ENCODE measurements around the gene HECW1. TPM values are rescaled to one million over a fixed set of nuclear protein-coding genes. Genes with fewer than 3 reads are reported as not detected.
A peak's percentile ranks its signal among the peaks of the same experiment; 100 is the strongest.

Gene HECW1
- total RNA-seq, 1 experiment from 2014 or later: 1.8 TPM

DNA sequence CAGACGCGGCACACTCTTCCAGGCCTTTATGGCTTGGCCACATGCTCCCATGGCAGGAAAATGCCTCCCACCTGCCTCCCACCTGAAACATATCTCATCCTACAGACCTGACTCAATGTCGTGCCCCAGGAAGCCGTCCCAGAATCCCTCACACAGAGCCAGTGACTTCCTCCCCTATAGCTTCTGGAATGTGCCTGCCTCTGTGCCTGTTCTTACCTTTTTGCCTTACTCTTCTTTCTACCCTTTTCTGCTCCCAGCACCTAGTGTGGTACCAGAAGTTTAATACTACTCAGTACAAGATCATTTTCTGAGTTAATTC lies 346.5 kb downstream of the HECW1 start:
- TF ChIP-seq, protein P1, sequence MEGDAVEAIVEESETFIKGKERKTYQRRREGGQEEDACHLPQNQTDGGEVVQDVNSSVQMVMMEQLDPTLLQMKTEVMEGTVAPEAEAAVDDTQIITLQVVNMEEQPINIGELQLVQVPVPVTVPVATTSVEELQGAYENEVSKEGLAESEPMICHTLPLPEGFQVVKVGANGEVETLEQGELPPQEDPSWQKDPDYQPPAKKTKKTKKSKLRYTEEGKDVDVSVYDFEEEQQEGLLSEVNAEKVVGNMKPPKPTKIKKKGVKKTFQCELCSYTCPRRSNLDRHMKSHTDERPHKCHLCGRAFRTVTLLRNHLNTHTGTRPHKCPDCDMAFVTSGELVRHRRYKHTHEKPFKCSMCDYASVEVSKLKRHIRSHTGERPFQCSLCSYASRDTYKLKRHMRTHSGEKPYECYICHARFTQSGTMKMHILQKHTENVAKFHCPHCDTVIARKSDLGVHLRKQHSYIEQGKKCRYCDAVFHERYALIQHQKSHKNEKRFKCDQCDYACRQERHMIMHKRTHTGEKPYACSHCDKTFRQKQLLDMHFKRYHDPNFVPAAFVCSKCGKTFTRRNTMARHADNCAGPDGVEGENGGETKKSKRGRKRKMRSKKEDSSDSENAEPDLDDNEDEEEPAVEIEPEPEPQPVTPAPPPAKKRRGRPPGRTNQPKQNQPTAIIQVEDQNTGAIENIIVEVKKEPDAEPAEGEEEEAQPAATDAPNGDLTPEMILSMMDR (IDR thresholded peaks at IDR 0.05; ENCODE audit: insufficient read depth in 1 of 2, low read depth in 1 of 2, low read length in 1 of 2, severe bottlenecking in 1 of 2, unreplicated experiment in 1 of 2): no peak
- Mint-ChIP-seq H3K27ac (ENCODE audit: unreplicated experiment) (no peak overlapping the region), H3K27me3 (ENCODE audit: insufficient read depth, unreplicated experiment) (no peaks in the 10 kb centered on the region), H3K4me3 (ENCODE audit: unreplicated experiment) (no peak overlapping the region), H3K4me1 (ENCODE audit: low read depth, unreplicated experiment) (peaks cover 31% of the 10 kb centered on the region), H3K36me3 (ENCODE audit: insufficient read depth, unreplicated experiment) (no peaks in the 10 kb centered on the region), H3K9me3 (ENCODE audit: unreplicated experiment) (no peaks in the 10 kb centered on the region)
- no peak for DNase-seq
- Histone ChIP-seq H3K36me3 (ENCODE audit: control insufficient read depth, insufficient read depth, low read length) (no peaks in the 10 kb centered on the region), H3K27me3 (replicated peaks; ENCODE audit: control insufficient read depth, insufficient read depth, low read length) (no peaks in the 10 kb centered on the region), H3K9me3 (no peaks in the 10 kb centered on the region), H3K4me1 (peaks cover 20% of the 10 kb centered on the region; the same call in 1 of the 2 replicates), H3K4me3 (ENCODE audit: low read depth, low read length) (no peak overlapping the region)
- CTCF ChIA-PET: no interaction called here
- BruUV-seq (replicated peaks): no TSS peak
- POLR2A ChIA-PET: no interaction called here
- intact Hi-C loops (cut with micrococcal nuclease; ENCODE audit: unreplicated experiment): loop anchor here (5.0 to 10.0 kb wide), 3 partner anchors 194 to 517 kb away; no protein-coding TSS in a partner anchor

DNA sequence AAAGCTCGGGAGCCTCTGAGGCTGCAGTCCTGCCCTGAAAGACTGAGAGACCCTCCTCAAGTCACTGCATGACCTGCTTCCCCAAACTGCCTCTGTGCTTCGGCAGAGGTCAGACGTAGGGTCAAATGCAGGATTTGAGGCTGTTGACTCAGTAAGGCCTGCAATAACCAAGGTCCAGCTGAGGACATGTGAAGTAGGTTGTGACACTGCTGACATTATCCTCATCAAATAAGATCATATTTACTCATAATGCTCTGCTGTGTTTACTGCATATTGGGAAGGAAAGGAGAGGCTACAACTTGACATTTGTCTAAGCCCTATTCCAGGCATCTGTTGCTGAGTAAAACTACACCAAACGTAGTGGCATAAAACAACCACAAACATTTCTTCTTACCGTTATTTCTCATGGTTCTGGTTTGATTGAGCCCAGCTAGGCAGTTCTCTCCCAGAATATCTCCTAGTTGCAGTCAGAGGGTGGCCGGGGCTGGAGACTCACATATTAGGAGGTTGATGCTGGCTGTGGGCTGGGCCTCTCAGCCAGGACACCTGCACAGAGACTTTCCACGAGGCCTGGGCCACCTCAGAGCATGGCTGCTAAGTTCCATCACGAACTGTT lies 348.4 kb downstream of the HECW1 start:
- Histone ChIP-seq H3K27me3 (replicated peaks; ENCODE audit: control insufficient read depth, insufficient read depth, low read length) (no peaks in the 10 kb centered on the region), H3K9me3 (no peaks in the 10 kb centered on the region), H3K36me3 (ENCODE audit: control insufficient read depth, insufficient read depth, low read length) (no peaks in the 10 kb centered on the region), H3K4me1 (peaks cover 20% of the 10 kb centered on the region; the same call in 1 of the 2 replicates), H3K4me3 (ENCODE audit: low read depth, low read length) (no peak overlapping the region)
- no peaks in the 10 kb centered on the region for H3K36me3 Mint-ChIP-seq (ENCODE audit: insufficient read depth, unreplicated experiment)
- no peak overlapping the region for H3K27ac Mint-ChIP-seq (ENCODE audit: unreplicated experiment)
- TF ChIP-seq, protein P1 (IDR thresholded peaks at IDR 0.05; ENCODE audit: insufficient read depth in 1 of 2, low read depth in 1 of 2, low read length in 1 of 2, severe bottlenecking in 1 of 2, unreplicated experiment in 1 of 2): no peak
- peaks cover 23% of the 10 kb centered on the region for H3K4me1 Mint-ChIP-seq (ENCODE audit: low read depth, unreplicated experiment)
- DNase-seq: peak in 1 of 2 experiments; percentile 47
- no peak overlapping the region for H3K4me3 Mint-ChIP-seq (ENCODE audit: unreplicated experiment)
- no peaks in the 10 kb centered on the region for H3K9me3 Mint-ChIP-seq (ENCODE audit: unreplicated experiment)
- intact Hi-C loops (cut with micrococcal nuclease; ENCODE audit: unreplicated experiment): loop anchor here (2.0 kb wide), 1 partner anchor 26 kb away; no protein-coding TSS in a partner anchor
- CTCF ChIA-PET: no interaction called here
- POLR2A ChIA-PET: no interaction called here
- no TSS peak for BruUV-seq (replicated peaks)
- H3K27me3 Mint-ChIP-seq (ENCODE audit: insufficient read depth, unreplicated experiment): no peaks in the 10 kb centered on the region

DNA sequence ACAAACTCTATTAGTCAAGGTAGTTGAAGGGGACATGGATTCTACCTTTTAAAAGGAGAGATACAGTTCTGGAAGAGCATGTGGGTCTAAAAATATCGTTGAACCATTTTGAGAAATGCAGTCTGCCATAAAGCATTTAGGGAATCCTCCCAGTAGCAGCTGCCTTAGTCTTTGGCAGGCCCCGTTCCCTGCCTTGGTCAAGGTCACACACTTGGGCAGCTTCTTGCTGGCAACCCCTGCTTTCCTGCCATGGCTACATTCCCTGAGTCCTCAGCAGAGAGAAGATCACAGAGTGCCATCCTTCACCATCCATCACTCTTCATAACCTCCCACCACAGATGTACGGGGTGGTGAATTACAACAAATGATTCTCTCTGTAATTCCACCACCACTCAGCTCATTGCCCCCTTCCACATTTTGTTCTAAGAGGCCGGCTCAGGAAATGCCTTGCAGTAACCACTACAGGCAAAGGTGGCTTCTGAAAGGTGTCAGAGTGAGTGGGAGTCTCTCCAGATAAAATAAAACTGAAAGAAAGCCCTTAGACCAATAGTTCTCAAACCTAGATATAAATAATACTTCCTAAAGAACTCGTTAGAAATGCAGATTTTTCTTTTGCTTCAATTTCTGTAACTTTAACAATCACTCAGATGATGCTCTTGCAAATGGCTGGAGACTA lies 349.0 kb downstream of the HECW1 start:
- no TSS peak for BruUV-seq (replicated peaks)
- H3K9me3 Mint-ChIP-seq (ENCODE audit: unreplicated experiment): no peaks in the 10 kb centered on the region
- no peak overlapping the region for H3K27ac Mint-ChIP-seq (ENCODE audit: unreplicated experiment)
- TF ChIP-seq, protein P1 (IDR thresholded peaks at IDR 0.05; ENCODE audit: insufficient read depth in 1 of 2, low read depth in 1 of 2, low read length in 1 of 2, severe bottlenecking in 1 of 2, unreplicated experiment in 1 of 2): no peak
- ChIA-PET CTCF (no interaction called here), POLR2A (no interaction called here)
- Histone ChIP-seq H3K4me3 (ENCODE audit: low read depth, low read length) (no peak overlapping the region), H3K9me3 (no peaks in the 10 kb centered on the region), H3K27me3 (replicated peaks; ENCODE audit: control insufficient read depth, insufficient read depth, low read length) (no peaks in the 10 kb centered on the region), H3K4me1 (peaks cover 20% of the 10 kb centered on the region; the same call in 1 of the 2 replicates), H3K36me3 (ENCODE audit: control insufficient read depth, insufficient read depth, low read length) (no peaks in the 10 kb centered on the region)
- peaks cover 18% of the 10 kb centered on the region for H3K4me1 Mint-ChIP-seq (ENCODE audit: low read depth, unreplicated experiment)
- H3K36me3 Mint-ChIP-seq (ENCODE audit: insufficient read depth, unreplicated experiment): no peaks in the 10 kb centered on the region
- no peak for DNase-seq
- H3K4me3 Mint-ChIP-seq (ENCODE audit: unreplicated experiment): no peak overlapping the region
- H3K27me3 Mint-ChIP-seq (ENCODE audit: insufficient read depth, unreplicated experiment): no peaks in the 10 kb centered on the region
- intact Hi-C loops (cut with micrococcal nuclease; ENCODE audit: unreplicated experiment): loop anchor here (2.0 kb wide), 1 partner anchor 25 kb away; no protein-coding TSS in a partner anchor
